GM12878 (cell line): ENCODE data around the gene CCDC190.

Experiments used
- BACH1 ChIP-seq: fragments of 450-650 bp; IDR thresholded peaks from 2 replicates; pipeline ENCODE4 v1.6.1; 2017; ENCODE audit warnings: mild to moderate bottlenecking, borderline replicate concordance
- EP300 ChIP-seq, 2 experiments: fragments of 150-350 bp in 1 of 2; IDR thresholded peaks; 2 replicates each; pipeline ENCODE4 v1.6.1; 2011 to 2012; ENCODE audit warnings: low read depth in 2 of 2, low read length in 2 of 2, borderline replicate concordance in 1 of 2, improper control_type of control experiment in 1 of 2, inconsistent platforms in 1 of 2; ENCODE audit not compliant: control insufficient read depth in 1 of 2
- MXI1 ChIP-seq: fragments of 150-350 bp; IDR thresholded peaks from 2 replicates; pipeline ENCODE4 v1.6.1; 2011; ENCODE audit warnings: low read depth, mild to moderate bottlenecking, inconsistent platforms, low read length, improper control_type of control experiment
- POLR2AphosphoS5 ChIP-seq: IDR thresholded peaks from 2 replicates; pipeline ENCODE4 v1.6.1; 2011; ENCODE audit warnings: mild to moderate bottlenecking, low read length, inconsistent platforms
- RAD21 ChIP-seq: IDR thresholded peaks from 2 replicates; pipeline ENCODE4 v1.6.1; 2011; ENCODE audit warnings: mild to moderate bottlenecking, low read depth, low read length, moderate library complexity; ENCODE audit not compliant: insufficient read depth
- SMC3 ChIP-seq: IDR thresholded peaks from 2 replicates; pipeline ENCODE4 v1.6.1; 2011; ENCODE audit warnings: low read length, improper control_type of control experiment, borderline replicate concordance
- TF ChIP-seq, protein P1 (sequence below): fragments of 450-650 bp; formaldehyde crosslinking; IDR thresholded peaks from 2 replicates; pipeline ENCODE4 v1.4.0; 2020; ENCODE audit warnings: mild to moderate bottlenecking, moderate library complexity
- TF ChIP-seq, protein P2 (sequence below), 3 experiments: IDR thresholded peaks in 2 of 3; conservative IDR thresholded peaks in 1 of 3; 2 replicates each; pipeline ENCODE4 v1.5.1; 2011; ENCODE audit warnings: low read depth in 3 of 3, low read length in 3 of 3, mild to moderate bottlenecking in 3 of 3, control low read depth in 2 of 3, moderate library complexity in 2 of 3, inconsistent platforms in 1 of 3, mixed read lengths in 1 of 3; ENCODE audit not compliant: control insufficient read depth in 2 of 3, insufficient read depth in 1 of 3; ENCODE audit errors: extremely low read depth in 1 of 3
- TF ChIP-seq, protein P3 (sequence below): IDR thresholded peaks from 2 replicates; pipeline ENCODE4 v1.6.1; 2012; ENCODE audit warnings: low read length, inconsistent platforms

DNA sequence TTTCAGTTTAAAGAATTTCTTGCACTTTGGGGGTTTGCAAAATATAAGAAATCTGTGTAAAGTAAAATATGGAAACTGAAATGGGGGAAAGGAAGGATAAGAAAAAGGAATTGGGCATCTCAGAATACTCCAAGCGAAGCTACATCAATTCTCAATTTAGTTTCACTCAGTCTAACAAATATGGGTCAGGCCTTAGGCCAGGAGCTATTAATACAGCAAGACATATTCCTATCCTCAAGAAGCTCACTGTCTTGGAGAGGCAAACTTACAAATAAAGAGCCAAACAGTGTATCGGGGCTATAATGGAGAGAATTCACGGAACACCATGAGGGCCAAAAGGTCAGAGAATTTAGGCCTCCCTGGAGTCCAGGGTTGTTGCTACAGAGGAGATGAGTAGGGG, 43.0 kb upstream of the CCDC190 start:
- TF ChIP-seq BACH1: no peak
- no peak for TF ChIP-seq EP300 (IDR thresholded peaks at IDR 0.05; ENCODE audit: borderline replicate concordance in 1 of 2, control insufficient read depth in 1 of 2, low read depth in 2 of 2, low read length in 2 of 2)
- TF ChIP-seq, protein P1, sequence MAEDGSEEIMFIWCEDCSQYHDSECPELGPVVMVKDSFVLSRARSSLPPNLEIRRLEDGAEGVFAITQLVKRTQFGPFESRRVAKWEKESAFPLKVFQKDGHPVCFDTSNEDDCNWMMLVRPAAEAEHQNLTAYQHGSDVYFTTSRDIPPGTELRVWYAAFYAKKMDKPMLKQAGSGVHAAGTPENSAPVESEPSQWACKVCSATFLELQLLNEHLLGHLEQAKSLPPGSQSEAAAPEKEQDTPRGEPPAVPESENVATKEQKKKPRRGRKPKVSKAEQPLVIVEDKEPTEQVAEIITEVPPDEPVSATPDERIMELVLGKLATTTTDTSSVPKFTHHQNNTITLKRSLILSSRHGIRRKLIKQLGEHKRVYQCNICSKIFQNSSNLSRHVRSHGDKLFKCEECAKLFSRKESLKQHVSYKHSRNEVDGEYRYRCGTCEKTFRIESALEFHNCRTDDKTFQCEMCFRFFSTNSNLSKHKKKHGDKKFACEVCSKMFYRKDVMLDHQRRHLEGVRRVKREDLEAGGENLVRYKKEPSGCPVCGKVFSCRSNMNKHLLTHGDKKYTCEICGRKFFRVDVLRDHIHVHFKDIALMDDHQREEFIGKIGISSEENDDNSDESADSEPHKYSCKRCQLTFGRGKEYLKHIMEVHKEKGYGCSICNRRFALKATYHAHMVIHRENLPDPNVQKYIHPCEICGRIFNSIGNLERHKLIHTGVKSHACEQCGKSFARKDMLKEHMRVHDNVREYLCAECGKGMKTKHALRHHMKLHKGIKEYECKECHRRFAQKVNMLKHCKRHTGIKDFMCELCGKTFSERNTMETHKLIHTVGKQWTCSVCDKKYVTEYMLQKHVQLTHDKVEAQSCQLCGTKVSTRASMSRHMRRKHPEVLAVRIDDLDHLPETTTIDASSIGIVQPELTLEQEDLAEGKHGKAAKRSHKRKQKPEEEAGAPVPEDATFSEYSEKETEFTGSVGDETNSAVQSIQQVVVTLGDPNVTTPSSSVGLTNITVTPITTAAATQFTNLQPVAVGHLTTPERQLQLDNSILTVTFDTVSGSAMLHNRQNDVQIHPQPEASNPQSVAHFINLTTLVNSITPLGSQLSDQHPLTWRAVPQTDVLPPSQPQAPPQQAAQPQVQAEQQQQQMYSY (CRISPR knock-in tag): no peak
- TF ChIP-seq RAD21: no peak
- no peak for TF ChIP-seq POLR2AphosphoS5
- TF ChIP-seq, protein P2, sequence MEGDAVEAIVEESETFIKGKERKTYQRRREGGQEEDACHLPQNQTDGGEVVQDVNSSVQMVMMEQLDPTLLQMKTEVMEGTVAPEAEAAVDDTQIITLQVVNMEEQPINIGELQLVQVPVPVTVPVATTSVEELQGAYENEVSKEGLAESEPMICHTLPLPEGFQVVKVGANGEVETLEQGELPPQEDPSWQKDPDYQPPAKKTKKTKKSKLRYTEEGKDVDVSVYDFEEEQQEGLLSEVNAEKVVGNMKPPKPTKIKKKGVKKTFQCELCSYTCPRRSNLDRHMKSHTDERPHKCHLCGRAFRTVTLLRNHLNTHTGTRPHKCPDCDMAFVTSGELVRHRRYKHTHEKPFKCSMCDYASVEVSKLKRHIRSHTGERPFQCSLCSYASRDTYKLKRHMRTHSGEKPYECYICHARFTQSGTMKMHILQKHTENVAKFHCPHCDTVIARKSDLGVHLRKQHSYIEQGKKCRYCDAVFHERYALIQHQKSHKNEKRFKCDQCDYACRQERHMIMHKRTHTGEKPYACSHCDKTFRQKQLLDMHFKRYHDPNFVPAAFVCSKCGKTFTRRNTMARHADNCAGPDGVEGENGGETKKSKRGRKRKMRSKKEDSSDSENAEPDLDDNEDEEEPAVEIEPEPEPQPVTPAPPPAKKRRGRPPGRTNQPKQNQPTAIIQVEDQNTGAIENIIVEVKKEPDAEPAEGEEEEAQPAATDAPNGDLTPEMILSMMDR (IDR thresholded peaks at IDR 0.05 in 2 of 3, conservative IDR thresholded peaks at IDR 0.05 in 1 of 3; ENCODE audit: control insufficient read depth in 2 of 3, extremely low read depth in 1 of 3, insufficient read depth in 1 of 3, low read depth in 3 of 3, low read length in 3 of 3): no peak
- TF ChIP-seq MXI1: no peak
- TF ChIP-seq SMC3: no peak
- TF ChIP-seq, protein P3, sequence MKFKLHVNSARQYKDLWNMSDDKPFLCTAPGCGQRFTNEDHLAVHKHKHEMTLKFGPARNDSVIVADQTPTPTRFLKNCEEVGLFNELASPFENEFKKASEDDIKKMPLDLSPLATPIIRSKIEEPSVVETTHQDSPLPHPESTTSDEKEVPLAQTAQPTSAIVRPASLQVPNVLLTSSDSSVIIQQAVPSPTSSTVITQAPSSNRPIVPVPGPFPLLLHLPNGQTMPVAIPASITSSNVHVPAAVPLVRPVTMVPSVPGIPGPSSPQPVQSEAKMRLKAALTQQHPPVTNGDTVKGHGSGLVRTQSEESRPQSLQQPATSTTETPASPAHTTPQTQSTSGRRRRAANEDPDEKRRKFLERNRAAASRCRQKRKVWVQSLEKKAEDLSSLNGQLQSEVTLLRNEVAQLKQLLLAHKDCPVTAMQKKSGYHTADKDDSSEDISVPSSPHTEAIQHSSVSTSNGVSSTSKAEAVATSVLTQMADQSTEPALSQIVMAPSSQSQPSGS: no peak
